Thymus (tissue), 11 donors: ENCODE data around the gene DIP2C. TPM values are rescaled to one million over a fixed set of nuclear protein-coding genes. Genes with fewer than 3 reads are reported as not detected.
"Not testable (repeated sequence)": the region's sequence is repeated elsewhere in the genome, so short reads cannot be mapped to it uniquely, and the experiment has no call there.

Experiments
- DNase-seq, 9 donors: peaks; one replicate each; pipeline ENCODE4 v3.0.0-alpha.2; 2013; ENCODE audit warnings: low spot score in 9 of 9, low read depth in 6 of 9, missing footprints in 1 of 9
- H3K27ac ChIP-seq, 2 donors: one replicate each; pipeline ENCODE4 v1.5.1; 2013; ENCODE audit warnings: control low read depth in 1 of 2, low read depth in 1 of 2, low read length in 1 of 2, mild to moderate bottlenecking in 1 of 2, moderate library complexity in 1 of 2
- H3K27me3 ChIP-seq, 2 donors: one replicate each; pipeline ENCODE4 v1.5.1; 2013; ENCODE audit warnings: low read length in 1 of 2; ENCODE audit not compliant: control insufficient read depth in 2 of 2, insufficient read depth in 1 of 2
- H3K36me3 ChIP-seq, 2 donors: one replicate each; pipeline ENCODE4 v1.5.1; 2013; ENCODE audit warnings: low read length in 1 of 2, mild to moderate bottlenecking in 1 of 2, moderate library complexity in 1 of 2; ENCODE audit not compliant: control insufficient read depth in 2 of 2, insufficient read depth in 2 of 2
- H3K4me1 ChIP-seq, 2 donors: one replicate each; pipeline ENCODE4 v1.5.1; 2013; ENCODE audit warnings: low read length in 2 of 2; ENCODE audit not compliant: control insufficient read depth in 2 of 2, insufficient read depth in 2 of 2
- H3K4me3 ChIP-seq, 2 donors: one replicate each; pipeline ENCODE4 v1.5.1; 2013; ENCODE audit warnings: low read length in 2 of 2, control low read depth in 1 of 2, mild to moderate bottlenecking in 1 of 2
- H3K9me3 ChIP-seq, 2 donors: one replicate each; pipeline ENCODE4 v1.5.1; 2013; ENCODE audit warnings: low read length in 1 of 2, mild to moderate bottlenecking in 1 of 2; ENCODE audit not compliant: control insufficient read depth in 2 of 2, insufficient read depth in 1 of 2
- WGBS: extraction: QIAGEN DNeasy Blood & Tissue Kit; methylation state at CpG from one replicate; pipeline ENCODE4 v1.1.7; 2013; 5-methylcytosine and 5-hydroxymethylcytosine counted together
- polyA plus RNA-seq: library from polyadenylated mRNA; stranded (reverse); fragments of 200-250 nt; gene quantifications from one replicate; pipeline ENCODE4 v1.2.3, GENCODE V29; 2013
- total RNA-seq: library from RNA; stranded (reverse); fragments of 120-200 nt; gene quantifications from one replicate; pipeline ENCODE4 v1.2.4, GENCODE V29; 2013
- donor health status: healthy.

The DIP2C gene
- total and polyA plus RNA-seq, 2 donors: 2.2 to 3.4 TPM

DNA sequence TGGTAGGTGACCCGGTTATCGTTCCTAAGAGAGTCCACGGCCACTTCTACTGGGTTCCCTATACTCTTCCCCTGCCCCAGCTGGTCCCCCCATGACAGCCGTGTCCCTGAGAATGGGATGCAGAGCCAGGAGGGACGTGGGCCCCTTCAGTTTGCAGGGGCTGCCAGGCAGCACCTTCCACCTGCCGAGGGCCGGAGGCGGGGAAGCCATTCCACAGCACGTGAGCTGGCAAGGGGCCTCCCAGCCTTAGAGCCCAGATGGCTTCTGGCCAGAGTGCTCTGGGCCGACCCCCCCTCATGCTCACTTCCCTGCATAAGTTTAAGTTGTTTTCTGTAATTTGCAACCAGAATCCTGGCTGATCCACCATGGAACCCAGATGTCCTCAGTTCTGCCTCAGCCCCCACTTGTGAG, 39.0 kb downstream of the DIP2C start:
- no peak overlapping the region for H3K27ac ChIP-seq
- H3K27me3 ChIP-seq: no peaks in the 10 kb centered on the region
- H3K4me3 ChIP-seq: no peak overlapping the region
- 91% methylated on average over 10 of the region's 10 CpGs for WGBS
- H3K4me1 ChIP-seq: no peaks in the 10 kb centered on the region
- no peaks in the 10 kb centered on the region for H3K36me3 ChIP-seq
- no peak for DNase-seq
- no peaks in the 10 kb centered on the region for H3K9me3 ChIP-seq

DNA sequence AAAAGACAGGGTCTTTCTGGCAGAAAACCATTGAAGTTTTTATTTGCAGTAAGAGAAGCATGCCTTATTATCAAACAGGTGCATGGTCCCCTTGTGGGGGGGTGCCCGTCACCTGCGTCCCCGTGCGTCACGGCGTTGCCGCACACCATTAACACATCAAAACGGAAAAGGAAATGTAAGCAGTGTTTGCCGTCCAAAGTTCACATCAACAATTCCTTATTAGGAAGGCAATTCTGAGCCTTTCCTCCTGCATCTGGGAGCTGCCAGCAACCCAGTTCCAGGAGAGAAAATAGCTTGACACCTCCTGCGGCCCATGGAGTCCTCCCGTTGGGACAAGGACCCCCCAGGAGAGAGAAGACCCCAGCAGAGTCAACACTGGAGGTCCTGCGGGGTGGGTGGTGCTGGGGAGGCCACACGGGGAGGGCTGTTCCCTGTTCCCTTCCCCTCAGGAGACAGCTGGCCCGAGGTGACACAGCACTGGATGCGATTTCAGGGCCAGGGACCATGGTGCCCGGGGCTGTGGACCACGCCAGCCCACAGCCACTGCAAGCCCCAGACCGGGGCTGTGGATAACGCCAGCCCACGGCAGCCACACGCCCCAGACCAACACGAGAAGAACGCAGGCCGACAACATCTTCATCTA, 39.5 kb downstream of the DIP2C start:
- no peak for DNase-seq
- no peaks in the 10 kb centered on the region for H3K4me1 ChIP-seq
- no peak overlapping the region for H3K4me3 ChIP-seq
- no peaks in the 10 kb centered on the region for H3K27me3 ChIP-seq
- no peaks in the 10 kb centered on the region for H3K9me3 ChIP-seq
- H3K36me3 ChIP-seq: no peaks in the 10 kb centered on the region
- 87% methylated on average over 24 of the region's 24 CpGs for WGBS
- H3K27ac ChIP-seq: no peak overlapping the region

DNA sequence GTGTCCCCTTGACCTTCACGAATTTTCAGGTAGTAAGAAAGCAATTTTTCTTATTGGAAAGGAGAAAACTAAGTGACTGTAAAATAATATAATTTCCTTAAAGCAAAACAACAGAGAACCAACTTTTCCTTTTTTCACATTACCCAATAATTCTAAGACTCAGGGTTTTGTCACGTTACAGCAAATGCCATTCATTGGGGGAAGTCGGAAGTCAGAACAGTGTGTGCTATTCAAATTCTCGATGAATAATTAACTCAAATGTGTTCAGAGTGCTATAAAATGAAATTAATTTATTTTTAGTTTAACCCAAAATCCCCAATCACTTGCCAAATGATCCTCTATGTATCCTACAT, 40.0 kb downstream of the DIP2C start:
- peaks cover 0 to 3% of the 10 kb centered on the region in 2 donors for H3K9me3 ChIP-seq
- no peaks in the 10 kb centered on the region for H3K4me1 ChIP-seq
- no peak overlapping the region for H3K27ac ChIP-seq
- H3K4me3 ChIP-seq: no peak overlapping the region
- H3K36me3 ChIP-seq: no peaks in the 10 kb centered on the region
- no peaks in the 10 kb centered on the region for H3K27me3 ChIP-seq
- DNase-seq: no peak
- 93% methylated on average over 4 of the region's 4 CpGs for WGBS

- not testable (repeated sequence) for H3K9me3 ChIP-seq, H3K4me3 ChIP-seq, DNase-seq, H3K4me1 ChIP-seq, H3K27me3 ChIP-seq, H3K36me3 ChIP-seq, H3K27ac ChIP-seq
- WGBS: 99% methylated on average over 15 of the region's 15 CpGs
These were observed 42.4 kb downstream of the DIP2C start for GRCh38 chr10:647019-647418.

DNA sequence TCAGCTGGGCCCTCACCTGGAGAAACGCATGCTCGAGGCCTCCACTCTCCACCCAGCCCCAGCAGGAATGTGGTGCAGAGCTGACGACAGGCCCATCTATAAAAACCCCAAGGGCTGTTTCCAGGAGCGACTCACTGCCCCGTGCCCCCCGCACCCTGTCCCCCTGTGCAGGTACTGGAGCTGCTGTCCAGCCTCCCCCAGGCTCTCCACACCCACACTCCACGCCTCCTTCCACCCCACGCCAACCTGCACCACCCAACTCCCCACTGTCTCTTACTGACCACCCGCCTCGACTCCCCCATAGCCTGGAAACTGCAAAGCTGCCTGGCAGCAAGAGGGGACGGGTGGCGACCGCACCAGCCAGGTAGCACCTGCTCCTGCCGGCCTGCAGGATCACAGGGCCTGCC, 43.3 kb downstream of the DIP2C start:
- Histone ChIP-seq H3K4me1 (no peaks in the 10 kb centered on the region), H3K27me3 (no peaks in the 10 kb centered on the region), H3K36me3 (no peaks in the 10 kb centered on the region), H3K27ac (no peak overlapping the region), H3K9me3 (peaks cover 0 to 5% of the 10 kb centered on the region in 2 donors), H3K4me3 (no peak overlapping the region)
- no peak for DNase-seq
- WGBS: 89% methylated on average over 14 of the region's 14 CpGs

DNA sequence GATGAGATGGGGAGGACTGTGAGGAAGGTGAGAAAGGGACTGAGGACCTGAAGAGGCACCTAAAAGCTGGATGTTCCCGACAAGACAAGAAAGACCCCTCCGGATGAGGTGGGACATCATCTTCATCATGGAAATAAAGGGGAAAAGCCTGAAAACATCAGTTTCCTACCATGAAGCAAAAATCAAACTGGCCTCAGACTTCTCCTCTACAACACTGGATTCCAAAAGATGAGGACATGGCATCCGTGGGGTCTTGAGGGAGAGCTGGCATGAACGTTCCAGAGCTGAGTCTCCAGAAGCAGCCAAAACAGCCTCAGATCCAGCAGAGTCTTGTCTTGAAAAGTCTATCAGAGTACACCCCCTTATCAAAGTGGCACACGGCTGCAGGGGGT, 44.5 kb downstream of the DIP2C start:
- Histone ChIP-seq H3K4me3 (no peak overlapping the region), H3K9me3 (peaks cover 0 to 5% of the 10 kb centered on the region in 2 donors), H3K27me3 (no peaks in the 10 kb centered on the region), H3K36me3 (no peaks in the 10 kb centered on the region), H3K4me1 (no peaks in the 10 kb centered on the region), H3K27ac (no peak overlapping the region)
- WGBS: 96% methylated on average over 5 of the region's 5 CpGs
- no peak for DNase-seq

DNA sequence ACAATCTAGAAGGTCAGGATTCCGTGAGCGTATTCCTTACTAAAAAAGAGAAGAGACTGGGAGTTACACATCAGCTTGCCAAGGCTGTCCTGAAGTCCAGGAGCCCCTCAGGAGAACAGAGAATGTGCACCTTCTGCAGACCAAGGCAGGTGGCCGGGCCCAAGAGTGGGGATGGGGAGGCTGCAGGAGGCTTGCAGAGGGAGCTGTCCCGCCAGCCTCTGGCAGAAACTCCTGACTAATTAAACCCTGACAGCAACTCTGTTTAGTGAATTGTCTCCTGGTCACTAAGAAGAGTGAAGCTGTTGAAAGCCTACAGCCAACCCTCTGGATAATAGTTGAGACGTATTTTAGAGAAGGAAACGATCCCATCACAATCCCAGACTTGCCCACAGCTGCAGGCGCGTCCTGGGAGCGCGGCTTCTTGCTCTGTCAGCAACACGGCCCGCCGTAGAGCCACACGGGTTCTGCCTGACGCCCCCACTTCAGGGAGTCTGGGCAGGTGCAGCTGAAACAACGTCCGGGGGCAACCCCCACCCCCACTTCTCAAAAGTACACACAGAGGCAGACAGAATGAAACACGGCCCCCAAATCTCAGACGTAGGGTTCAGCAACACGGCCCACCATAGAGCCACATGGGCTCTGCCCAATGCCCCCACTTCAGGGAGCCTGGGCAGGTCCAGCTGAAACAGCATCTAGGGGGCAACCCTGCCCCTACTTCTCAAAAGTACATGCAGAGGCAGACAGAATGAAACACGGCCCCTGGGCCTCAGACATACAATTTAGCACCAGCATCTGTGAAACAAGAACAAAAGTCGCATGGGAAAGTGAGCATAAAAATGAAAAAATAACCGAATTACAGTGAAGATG, 45.2 kb downstream of the DIP2C start:
- Histone ChIP-seq H3K4me3 (no peak overlapping the region), H3K9me3 (peaks cover 0 to 5% of the 10 kb centered on the region in 2 donors), H3K4me1 (no peaks in the 10 kb centered on the region), H3K36me3 (no peaks in the 10 kb centered on the region), H3K27me3 (no peaks in the 10 kb centered on the region), H3K27ac (no peak overlapping the region)
- 92% methylated on average over 23 of the region's 23 CpGs for WGBS
- no peak for DNase-seq

- 94% methylated on average over 16 of the region's 16 CpGs for WGBS
- peaks cover 0 to 5% of the 10 kb centered on the region in 2 donors for H3K9me3 ChIP-seq
- H3K4me1 ChIP-seq: no peaks in the 10 kb centered on the region
- H3K4me3 ChIP-seq: no peak overlapping the region
- no peak for DNase-seq
- peaks cover 0 to 5% of the 10 kb centered on the region in 2 donors for H3K27me3 ChIP-seq
- no peak overlapping the region for H3K27ac ChIP-seq
- H3K36me3 ChIP-seq: no peaks in the 10 kb centered on the region
These were observed 47.1 kb downstream of the DIP2C start for GRCh38 chr10:642186-642890.
